Bladder microvascular endothelial cell (primary cell): ENCODE measurements around the gene TMEM30A. TPM values are rescaled to one million over a fixed set of nuclear protein-coding genes. Genes with fewer than 3 reads are reported as not detected.

Experiments used
- total RNA-seq: library from RNA; depleted of rRNA; stranded (reverse); fragments of >200 nt; gene quantifications from 2 replicates; pipeline ENCODE4 v1.2.3, GENCODE V29; 2014

TMEM30A gene
- total RNA-seq: 131 and 237 TPM in 2 replicates

DNA sequence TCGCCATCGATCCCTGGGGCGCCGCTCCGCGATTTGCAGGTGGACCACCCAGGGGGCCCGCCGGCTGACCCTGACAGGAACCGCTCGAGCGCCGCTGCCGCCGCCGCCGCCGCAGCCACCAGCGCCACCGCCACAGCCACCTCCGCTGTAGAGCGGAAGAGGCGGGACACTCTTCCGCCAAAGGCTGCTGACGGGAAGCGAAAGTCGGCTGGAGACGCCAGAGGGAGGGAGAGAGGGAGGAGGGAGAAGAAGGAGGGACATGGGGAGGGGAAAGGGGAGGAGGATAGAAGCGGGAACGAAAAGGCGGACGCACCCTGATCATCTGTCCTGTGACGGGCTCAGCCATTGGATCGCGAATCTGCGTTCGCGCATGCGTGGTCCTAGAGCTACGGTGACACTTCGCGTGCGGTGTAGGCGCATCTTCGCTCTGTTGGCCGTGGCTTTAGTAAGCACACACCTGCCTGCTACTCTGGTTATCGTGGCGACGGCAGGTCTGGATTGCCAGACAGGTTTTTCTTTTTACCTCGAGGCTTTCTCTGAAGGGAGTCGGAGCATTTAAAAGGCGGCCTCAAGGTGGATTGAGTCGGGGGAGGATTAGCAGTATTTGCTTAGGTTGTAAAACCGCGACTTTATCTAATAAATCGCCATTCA, at the start of gene TMEM30A:
TMEM30A (minus strand) TSS at position 161 of the 651 bp plus-strand sequence; CDS start at position 7, 154 bp downstream.

DNA sequence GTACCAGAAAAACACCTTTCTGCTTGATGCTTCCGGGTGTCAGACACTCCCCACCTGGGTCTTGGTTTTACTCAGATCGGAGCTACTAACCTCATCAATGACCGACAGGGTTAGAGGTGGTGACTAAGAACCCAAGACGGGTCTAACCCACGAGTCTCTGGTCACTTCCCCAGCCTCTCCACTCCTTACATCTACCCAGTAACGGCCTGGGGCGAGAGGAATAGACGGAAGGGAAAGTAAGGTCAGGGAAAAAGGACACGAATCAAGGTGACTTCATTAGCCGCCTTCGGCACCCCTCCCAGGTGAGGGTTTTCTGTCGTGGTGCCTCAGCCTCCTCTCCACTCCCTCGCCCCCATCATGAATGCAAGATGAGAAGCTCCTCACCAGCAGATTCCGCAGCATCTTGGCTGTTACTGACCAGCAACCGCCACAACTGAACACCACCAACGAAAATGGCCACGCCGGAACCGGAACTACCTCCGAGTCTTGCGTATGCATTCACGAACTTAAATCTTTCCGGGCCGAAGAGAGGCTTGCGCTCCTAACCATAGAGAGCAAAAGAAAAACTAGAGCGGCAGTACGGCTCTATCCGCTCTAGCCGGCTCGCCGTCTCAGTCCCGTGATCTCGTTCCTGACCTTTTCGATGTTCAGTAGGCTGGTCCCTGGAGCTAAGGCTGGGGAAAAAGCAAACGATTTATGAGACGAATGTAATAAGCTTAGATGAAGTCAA, 41.1 kb downstream of the TMEM30A start, which contains the start of gene COX7A2:
COX7A2 (minus strand) TSS at position 469 of the 730 bp plus-strand sequence; CDS start at position 402, 67 bp downstream.

DNA sequence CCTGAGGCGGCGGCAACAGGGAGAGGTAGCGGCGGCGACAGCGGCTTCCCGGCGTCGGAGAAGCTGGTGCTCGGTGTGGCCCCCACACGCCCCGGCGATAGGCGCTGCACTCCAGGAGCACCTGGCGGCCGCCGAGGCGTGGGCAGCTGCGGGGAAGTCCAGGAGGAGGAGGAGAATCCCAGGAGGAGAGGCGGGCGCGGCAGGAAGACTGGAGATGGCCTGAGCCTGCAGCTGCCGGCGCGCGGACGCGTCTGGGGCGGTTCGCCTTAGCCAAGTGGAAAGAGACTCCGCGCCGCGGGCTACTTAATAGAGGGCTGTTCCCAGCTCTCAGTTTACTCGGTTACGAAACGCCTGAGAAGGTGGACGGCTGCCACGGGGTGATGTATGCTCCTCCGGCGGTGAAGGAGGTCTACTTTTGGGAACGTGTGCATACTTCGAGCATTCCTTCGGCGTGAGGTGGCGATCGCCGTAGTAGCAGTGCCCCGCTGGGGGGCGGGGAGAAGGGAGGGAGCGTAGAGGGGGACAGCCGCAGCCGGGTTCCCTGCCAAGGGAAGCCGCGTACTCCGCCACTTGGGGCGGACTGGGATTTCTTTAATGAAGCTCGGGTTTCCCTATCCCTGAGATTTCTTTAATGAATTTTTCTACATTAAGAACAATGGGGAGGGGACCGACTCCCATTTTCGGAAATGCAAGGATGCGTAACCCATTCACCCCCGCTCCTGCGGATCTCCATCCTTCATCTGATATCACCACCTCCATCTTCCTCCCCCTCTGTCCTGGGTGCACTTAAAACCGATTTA, 78.6 kb downstream of the TMEM30A start, which contains the start of gene COL12A1:
COL12A1 (minus strand) TSS at position 278 of the 800 bp plus-strand sequence. CDS start 3,261 bp downstream, outside the sequence.

Other genes with a start within 250 kb of the TMEM30A start
- 29.0 and 71.2 TPM in 2 replicates for gene COL12A1, start 78.7 kb downstream of the TMEM30A start, total RNA-seq
- gene COX7A2, start 41.0 kb downstream of the TMEM30A start, total RNA-seq: 74.9 and 148 TPM in 2 replicates
- 10.8 and 28.6 TPM in 2 replicates for gene FILIP1, start 209.0 kb upstream of the TMEM30A start, total RNA-seq